GM23338 (cell line): Measurements from ENCODE around the gene MCC. TPM values are rescaled to one million over a fixed set of nuclear protein-coding genes. Genes with fewer than 3 reads are reported as not detected.

Experiments used
- ATAC-seq: fragments of 200-7000 bp; cut with Tn5 transposase; 3 replicates; pipeline ENCODE4 v1.9.1; 2020
- DNase-seq: peaks from one replicate; pipeline ENCODE4 v3.0.0-alpha.2; 2015; ENCODE audit warnings: low spot score
- H2AFZ ChIP-seq: fragments of 200-600 bp; sonication (generic); 2 replicates; pipeline ENCODE4 v1.8.0; 2016; ENCODE audit warnings: antibody characterized with exemption, mild to moderate bottlenecking, moderate library complexity
- H3F3A ChIP-seq: fragments of 200-600 bp; sonication (generic); replicated peaks from 2 replicates; pipeline ENCODE4 v1.8.0; 2017; ENCODE audit warnings: antibody characterized with exemption, mixed run types, low read depth
- H3K27ac ChIP-seq: fragments of 200-600 bp; sonication (generic); 2 replicates; pipeline ENCODE4 v1.6.1; 2016; ENCODE audit warnings: low read depth
- H3K27me3 ChIP-seq: fragments of 200-600 bp; sonication (generic); 2 replicates; pipeline ENCODE4 v1.8.0; 2016; ENCODE audit warnings: mild to moderate bottlenecking, mixed run types, moderate library complexity; ENCODE audit not compliant: insufficient read depth
- H3K36me3 ChIP-seq: fragments of 200-600 bp; sonication (generic); 2 replicates; pipeline ENCODE4 v1.8.0; 2016; ENCODE audit warnings: mild to moderate bottlenecking; ENCODE audit not compliant: insufficient read depth
- H3K4me1 ChIP-seq: fragments of 200-600 bp; sonication (generic); 2 replicates; pipeline ENCODE4 v1.8.0; 2016; ENCODE audit warnings: mild to moderate bottlenecking, moderate library complexity; ENCODE audit not compliant: insufficient read depth
- H3K4me2 ChIP-seq: fragments of 200-600 bp; sonication (generic); 2 replicates; pipeline ENCODE4 v1.7.1; 2017; ENCODE audit warnings: mixed run types
- H3K4me3 ChIP-seq: fragments of 200-600 bp; sonication (generic); 2 replicates; pipeline ENCODE4 v1.6.1; 2016; ENCODE audit warnings: mixed run types
- H3K79me2 ChIP-seq: fragments of 200-600 bp; sonication (generic); replicated peaks from 2 replicates; pipeline ENCODE4 v1.8.0; 2017; ENCODE audit warnings: mild to moderate bottlenecking; ENCODE audit not compliant: insufficient read depth
- H3K9me2 ChIP-seq: fragments of 200-600 bp; sonication (generic); 2 replicates; pipeline ENCODE4 v1.8.0; 2017; ENCODE audit not compliant: insufficient read depth
- H4K20me1 ChIP-seq: fragments of 200-600 bp; sonication (generic); replicated peaks from 2 replicates; pipeline ENCODE4 v1.8.0; 2017; ENCODE audit warnings: mild to moderate bottlenecking; ENCODE audit not compliant: insufficient read depth
- H3K27ac Mint-ChIP-seq: 2 replicates; pipeline ENCODE4 v1.8.0; 2020; ENCODE audit warnings: inconsistent platforms, mild to moderate bottlenecking, moderate library complexity, mixed read lengths
- H3K27me3 Mint-ChIP-seq: 3 replicates; pipeline ENCODE4 v1.8.0; 2022; ENCODE audit warnings: low read depth, mild to moderate bottlenecking, moderate library complexity, mixed read lengths, inconsistent platforms; ENCODE audit not compliant: insufficient read depth, poor library complexity
- H3K36me3 Mint-ChIP-seq: 3 replicates; pipeline ENCODE4 v1.8.0; 2021; ENCODE audit warnings: low read depth, mild to moderate bottlenecking, inconsistent platforms, moderate library complexity, mixed read lengths
- H3K4me1 Mint-ChIP-seq: 3 replicates; pipeline ENCODE4 v1.8.0; 2020; ENCODE audit warnings: mild to moderate bottlenecking, inconsistent platforms, mixed read lengths
- H3K4me3 Mint-ChIP-seq: 3 replicates; pipeline ENCODE4 v1.8.0; 2021; ENCODE audit warnings: moderate library complexity, mild to moderate bottlenecking, inconsistent platforms, mixed read lengths
- H3K9me3 Mint-ChIP-seq: 3 replicates; pipeline ENCODE4 v1.8.0; 2020; ENCODE audit warnings: moderate library complexity, mild to moderate bottlenecking, inconsistent platforms, mixed read lengths
- CTCF ChIP-seq, 2 experiments: fragments of 200-600 bp in 1 of 2; sonication (generic) in 1 of 2; conservative IDR thresholded peaks; 2 replicates each; pipeline versions ENCODE4 v1.5.1 to v1.6.1; 2016 to 2017; ENCODE audit warnings: antibody characterized with exemption in 2 of 2, low read depth in 2 of 2, mild to moderate bottlenecking in 2 of 2, moderate library complexity in 1 of 2
- ETS1 ChIP-seq: IDR thresholded peaks from 2 replicates; pipeline ENCODE4 v1.6.1; 2016; ENCODE audit warnings: antibody characterized with exemption
- EZH2phosphoT487 ChIP-seq: fragments of 200-600 bp; sonication (generic); IDR thresholded peaks from one replicate; pipeline ENCODE4 v1.8.1; 2018; ENCODE audit warnings: antibody characterized with exemption; ENCODE audit not compliant: unreplicated experiment
- JUNB ChIP-seq: IDR thresholded peaks from one replicate; pipeline ENCODE4 v1.6.1; 2016; ENCODE audit warnings: antibody characterized with exemption; ENCODE audit not compliant: unreplicated experiment
- NANOG ChIP-seq: IDR thresholded peaks from 2 replicates; pipeline ENCODE4 v1.6.1; 2016; ENCODE audit warnings: antibody characterized with exemption, borderline replicate concordance
- POLR2AphosphoS5 ChIP-seq: IDR thresholded peaks from 2 replicates; pipeline ENCODE4 v1.6.1; 2016; ENCODE audit warnings: antibody characterized with exemption, low read depth
- REST ChIP-seq: IDR thresholded peaks from one replicate; pipeline ENCODE4 v1.6.1; 2018; ENCODE audit warnings: antibody characterized with exemption; ENCODE audit not compliant: unreplicated experiment
- STAT1 ChIP-seq: IDR thresholded peaks from one replicate; pipeline ENCODE4 v1.6.1; 2016; ENCODE audit warnings: antibody characterized with exemption; ENCODE audit not compliant: unreplicated experiment
- ZNF114 ChIP-seq: fragments of 250-450 bp; sonication (Bioruptor Pico); IDR thresholded peaks from 2 replicates; pipeline ENCODE4 v1.5.0; 2020; ENCODE audit warnings: mild to moderate bottlenecking, moderate library complexity
- polyA plus RNA-seq: library from polyadenylated mRNA; unstranded; fragments of >200 nt; fragmentation: Nextera tagmentation; extraction: Ambion mirVana; gene quantifications from 2 replicates; pipeline ENCODE4 v1.2.1, GENCODE V29; 2016
- total RNA-seq: library from RNA; depleted of rRNA; stranded (reverse); fragments of >200 nt; shearing (Covaris generic); gene quantifications from 2 replicates; pipeline ENCODE4 v1.2.3, GENCODE V29; 2014

MCC gene
- total and polyA plus RNA-seq, 2 experiments from 2014 or later = 3.8 to 10.1 TPM

GRCh38 chr5:113213551-113214425 lies 274.5 kb downstream of the MCC start (continued):
- TF ChIP-seq REST (no peak), POLR2AphosphoS5 (no peak), STAT1 (no peak), NANOG (no peak), CTCF (conservative IDR thresholded peaks at IDR 0.05; ENCODE audit: low read depth in 2 of 2) (no peak), EZH2phosphoT487 (no peak), JUNB (no peak), ETS1 (no peak), ZNF114 (CRISPR knock-in tag) (no peak)

DNA sequence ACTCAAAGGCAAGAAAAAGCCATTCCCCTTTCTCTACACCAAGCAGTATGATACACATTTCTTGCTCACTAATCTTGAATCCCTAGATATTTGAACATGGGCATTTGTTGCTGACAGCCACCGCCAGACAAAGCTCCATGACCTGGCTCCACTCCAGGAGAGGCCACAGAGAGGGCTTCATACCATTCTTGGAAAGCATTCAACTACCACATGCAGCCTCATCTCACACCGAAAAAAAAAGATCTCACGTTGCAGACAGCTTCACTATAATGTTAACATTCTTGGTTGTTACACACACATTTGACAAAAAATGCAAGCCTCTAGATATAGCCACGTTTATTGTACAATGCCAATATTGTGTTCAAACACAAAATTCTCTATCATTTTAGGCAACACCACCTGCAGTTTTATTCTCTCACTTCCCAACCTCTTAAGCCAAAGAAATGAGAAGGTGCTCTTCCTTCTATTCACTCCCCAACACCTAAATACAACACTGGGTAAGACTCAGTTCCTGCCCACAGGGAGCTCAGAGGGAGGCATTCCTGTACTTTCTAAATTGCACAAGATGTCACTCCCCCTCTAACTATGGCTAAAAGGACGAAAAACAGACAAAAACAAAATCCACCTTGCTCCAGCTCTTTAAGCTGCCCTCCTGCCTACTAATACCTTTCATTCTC lies 275.9 kb downstream of the MCC start:
- peaks cover 9% of the 10 kb centered on the region for H3K4me1 Mint-ChIP-seq
- TF ChIP-seq EZH2phosphoT487 (no peak), NANOG (no peak), REST (no peak), ZNF114 (CRISPR knock-in tag) (no peak)

More for the DNA sequence above, 275.9 kb downstream of the MCC start:
- peaks cover 5% of the 10 kb centered on the region; the same call in 1 of the 2 replicates for H3K9me2 ChIP-seq
- no peak overlapping the region for H3K27ac ChIP-seq
- no peaks in the 10 kb centered on the region; the same call in 1 of the 2 replicates for H3K79me2 ChIP-seq
- Mint-ChIP-seq H3K4me3 (no peak overlapping the region), H3K36me3 (no peaks in the 10 kb centered on the region; the same call in 2 of the 3 replicates), H3K27me3 (peaks cover 3% of the 10 kb centered on the region), H3K27ac (no peak overlapping the region), H3K9me3 (no peaks in the 10 kb centered on the region)
- DNase-seq (no peak), ATAC-seq (no peak)
- no peaks in the 10 kb centered on the region for H3K27me3 ChIP-seq
- H3K36me3 ChIP-seq = no peaks in the 10 kb centered on the region
- no peak overlapping the region for H3K4me2 ChIP-seq
- H4K20me1 ChIP-seq = no peaks in the 10 kb centered on the region
- no peak overlapping the region for H2AFZ ChIP-seq
- no peaks in the 10 kb centered on the region for H3F3A ChIP-seq
- H3K4me1 ChIP-seq = peaks cover 28% of the 10 kb centered on the region
- no peak overlapping the region for H3K4me3 ChIP-seq
